Caco-2 (cell line): Measurements from ENCODE around the gene BTG2. TPM values are rescaled to one million over a fixed set of nuclear protein-coding genes. Genes with fewer than 3 reads are reported as not detected.

ENCODE experiments used
- BruUV-seq: library from RNA; stranded (reverse); fragments of 400-500 nt; replicated peaks from 2 replicates; lab custom pipeline; 2021; lab: Mats Ljungman, UMichigan
- CTCF ChIA-PET: fragments of 300-600 bp; sonication (Branson Sonifier 250); formaldehyde crosslinking; loops from one replicate; lab custom pipeline; 2022; ENCODE audit warnings: antibody characterized with exemption; lab: Charles Lee
- POLR2A ChIA-PET: fragments of 300-600 bp; sonication (Branson Sonifier 250); formaldehyde crosslinking; loops from one replicate; lab custom pipeline; 2022; ENCODE audit warnings: antibody characterized with exemption; lab: Charles Lee
- DNase-seq, 2 experiments: peaks; one replicate each; pipeline versions ENCODE4 v3.0.0 to v3.0.0-alpha.2; 2020 to 2022
- H3K27me3 ChIP-seq: replicated peaks from 2 replicates; pipeline ENCODE4 v1.6.0; 2011; ENCODE audit warnings: low read length; ENCODE audit not compliant: control insufficient read depth, insufficient read depth
- H3K36me3 ChIP-seq: 2 replicates; pipeline ENCODE4 v1.5.1; 2011; ENCODE audit warnings: low read length; ENCODE audit not compliant: control insufficient read depth, insufficient read depth
- H3K4me1 ChIP-seq: fragments of 250-450 bp; sonication (Bioruptor Pico); 2 replicates; pipeline ENCODE4 v1.5.1; 2020; ENCODE audit warnings: mild to moderate bottlenecking
- H3K4me3 ChIP-seq: 2 replicates; pipeline ENCODE4 v1.5.1; 2011; ENCODE audit warnings: low read depth, mild to moderate bottlenecking, control low read depth, low read length
- H3K9me3 ChIP-seq: fragments of 250-450 bp; sonication (Bioruptor Pico); 2 replicates; pipeline ENCODE4 v1.5.1; 2020; ENCODE audit warnings: mild to moderate bottlenecking, moderate library complexity
- H3K27ac Mint-ChIP-seq: one replicate; pipeline ENCODE4 v1.8.0; 2022; ENCODE audit warnings: mixed read lengths; ENCODE audit not compliant: unreplicated experiment
- H3K27me3 Mint-ChIP-seq: one replicate; pipeline ENCODE4 v1.8.0; 2022; ENCODE audit warnings: mixed read lengths; ENCODE audit not compliant: insufficient read depth, unreplicated experiment
- H3K36me3 Mint-ChIP-seq: one replicate; pipeline ENCODE4 v1.8.0; 2022; ENCODE audit warnings: mild to moderate bottlenecking, mixed read lengths; ENCODE audit not compliant: insufficient read depth, unreplicated experiment
- H3K4me1 Mint-ChIP-seq: one replicate; pipeline ENCODE4 v1.8.0; 2022; ENCODE audit warnings: low read depth, mixed read lengths; ENCODE audit not compliant: unreplicated experiment
- H3K4me3 Mint-ChIP-seq: one replicate; pipeline ENCODE4 v1.8.0; 2022; ENCODE audit warnings: mild to moderate bottlenecking, moderate library complexity, mixed read lengths; ENCODE audit not compliant: unreplicated experiment
- H3K9me3 Mint-ChIP-seq: one replicate; pipeline ENCODE4 v1.8.0; 2022; ENCODE audit warnings: mixed read lengths; ENCODE audit not compliant: unreplicated experiment
- CTCF ChIP-seq, 2 experiments: fragments of 200-600 bp in 1 of 2; IDR thresholded peaks; 1 replicate in 1 of 2; 2 replicates in 1 of 2; pipeline versions ENCODE4 v1.5.1 to v1.8.0; 2011 to 2022; ENCODE audit warnings: antibody characterized with exemption in 1 of 2, control low read depth in 1 of 2, inconsistent platforms in 1 of 2, low read depth in 1 of 2, low read length in 1 of 2, mild to moderate bottlenecking in 1 of 2, moderate library complexity in 1 of 2; ENCODE audit not compliant: insufficient read depth in 1 of 2, severe bottlenecking in 1 of 2, unreplicated experiment in 1 of 2
- intact Hi-C: fragments of 100-400 bp; cut with micrococcal nuclease; formaldehyde crosslinking; loops from one replicate; pipeline ENCODE4 v1.10.0; 2022; ENCODE audit not compliant: unreplicated experiment
- total RNA-seq: library from RNA; stranded (reverse); gene quantifications from 2 replicates; pipeline ENCODE4 v1.2.3, GENCODE V29; 2022

BTG2 gene
- total RNA-seq, 1 experiment from 2014 or later, result 21.2 TPM

DNA sequence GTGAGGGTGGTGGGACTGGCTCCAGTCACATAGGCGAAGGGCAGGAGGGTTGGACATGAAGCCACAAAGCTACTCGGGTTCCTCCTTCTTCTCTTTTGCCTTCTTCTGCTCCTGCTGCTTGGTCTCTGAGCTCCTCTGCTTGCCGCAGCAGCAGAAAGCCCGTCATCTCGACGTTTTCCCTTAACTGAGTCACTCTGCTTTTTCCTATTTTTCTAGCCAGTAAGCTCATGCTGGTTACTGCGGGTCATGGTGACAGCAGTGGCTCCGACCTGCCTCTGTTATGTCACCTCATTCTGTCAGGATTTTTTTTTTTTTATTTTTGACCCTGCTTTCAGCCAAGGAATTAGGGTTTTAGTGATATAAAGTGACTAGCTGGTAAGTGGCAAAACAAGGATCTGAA lies 48.2 kb downstream of the BTG2 start:
- Mint-ChIP-seq H3K4me3 (no peak overlapping the region), H3K27me3 (peaks cover 10% of the 10 kb centered on the region), H3K9me3 (no peaks in the 10 kb centered on the region), H3K27ac (no peak overlapping the region), H3K36me3 (no peaks in the 10 kb centered on the region), H3K4me1 (peaks cover 11% of the 10 kb centered on the region)
- CTCF ChIA-PET, result interaction anchor here (1.6 kb wide), 1 partner anchor 11 kb away, joined by 4 read pairs; no protein-coding TSS in a partner anchor
- POLR2A ChIA-PET, result no interaction called here
- no peak for TF ChIP-seq CTCF (IDR thresholded peaks at IDR 0.05; ENCODE audit: insufficient read depth in 1 of 2, low read depth in 1 of 2, low read length in 1 of 2, severe bottlenecking in 1 of 2, unreplicated experiment in 1 of 2)
- Histone ChIP-seq H3K4me1 (peaks cover 20% of the 10 kb centered on the region), H3K27me3 (no peaks in the 10 kb centered on the region), H3K9me3 (no peaks in the 10 kb centered on the region; the same call in 1 of the 2 replicates), H3K36me3 (no peaks in the 10 kb centered on the region), H3K4me3 (no peak overlapping the region)
- intact Hi-C loops, result no loop called here
- DNase-seq, result no peak
- no TSS peak for BruUV-seq

GRCh38 chr1:203354246-203354645 lies 48.9 kb downstream of the BTG2 start:
- TF ChIP-seq CTCF (IDR thresholded peaks at IDR 0.05; ENCODE audit: insufficient read depth in 1 of 2, low read depth in 1 of 2, low read length in 1 of 2, severe bottlenecking in 1 of 2, unreplicated experiment in 1 of 2), result no peak
- Mint-ChIP-seq H3K27me3 (peaks cover 10% of the 10 kb centered on the region), H3K9me3 (no peaks in the 10 kb centered on the region), H3K4me3 (no peak overlapping the region), H3K36me3 (no peaks in the 10 kb centered on the region), H3K4me1 (peaks cover 11% of the 10 kb centered on the region), H3K27ac (no peak overlapping the region)
- no peak for DNase-seq
- Histone ChIP-seq H3K36me3 (no peaks in the 10 kb centered on the region), H3K4me3 (no peak overlapping the region), H3K4me1 (peaks cover 20% of the 10 kb centered on the region), H3K27me3 (no peaks in the 10 kb centered on the region), H3K9me3 (no peaks in the 10 kb centered on the region; the same call in 1 of the 2 replicates)
- intact Hi-C loops, result no loop called here
- CTCF ChIA-PET, result no interaction called here
- POLR2A ChIA-PET, result no interaction called here
- no TSS peak for BruUV-seq

- CTCF ChIA-PET, result interaction anchor here (0.6 kb wide), 1 partner anchor 345 kb away, joined by 3 read pairs; no protein-coding TSS in a partner anchor
- H3K36me3 Mint-ChIP-seq, result no peaks in the 10 kb centered on the region
- H3K4me3 Mint-ChIP-seq, result no peak overlapping the region
- Histone ChIP-seq H3K4me1 (peaks cover under 1% of the 10 kb centered on the region; the same call in 1 of the 2 replicates), H3K9me3 (no peaks in the 10 kb centered on the region; the same call in 1 of the 2 replicates), H3K4me3 (no peak overlapping the region), H3K36me3 (no peaks in the 10 kb centered on the region), H3K27me3 (peaks cover 1% of the 10 kb centered on the region; the same call in 1 of the 2 replicates)
- H3K27me3 Mint-ChIP-seq, result peaks cover 19% of the 10 kb centered on the region
- no peak overlapping the region for H3K27ac Mint-ChIP-seq
- no peak for TF ChIP-seq CTCF (IDR thresholded peaks at IDR 0.05; ENCODE audit: insufficient read depth in 1 of 2, low read depth in 1 of 2, low read length in 1 of 2, severe bottlenecking in 1 of 2, unreplicated experiment in 1 of 2)
- intact Hi-C loops, result no loop called here
- no TSS peak for BruUV-seq
- H3K4me1 Mint-ChIP-seq, result no peaks in the 10 kb centered on the region
- no peaks in the 10 kb centered on the region for H3K9me3 Mint-ChIP-seq
- no peak for DNase-seq
- POLR2A ChIA-PET, result no interaction called here
Observed at GRCh38 chr1:203359010-203359571, 53.8 kb downstream of the BTG2 start.

Other genes starting within 250 kb of the BTG2 start
- gene MYOG, start 219.5 kb upstream of the BTG2 start, total RNA-seq, result not detected in 2 replicates
- gene ADORA1, start 177.8 kb upstream of the BTG2 start, total RNA-seq, result 46.0 and 50.4 TPM in 2 replicates
- 19.7 and 25.9 TPM in 2 replicates for gene MYBPH, start 129.7 kb upstream of the BTG2 start, total RNA-seq
- 199 and 235 TPM in 2 replicates for gene CHI3L1, start 118.8 kb upstream of the BTG2 start, total RNA-seq
- not detected in 2 replicates for gene CHIT1, start 75.8 kb upstream of the BTG2 start, total RNA-seq
- gene FMOD, start 45.6 kb downstream of the BTG2 start, total RNA-seq, result 32.6 and 36.3 TPM in 2 replicates
- not detected in 2 replicates for gene PRELP, start 170.3 kb downstream of the BTG2 start, total RNA-seq
- not detected in 2 replicates for gene OPTC, start 188.6 kb downstream of the BTG2 start, total RNA-seq